Nephron progenitor cell (in vitro differentiated cells): ENCODE measurements around the gene PAAF1.
"Not testable (repeated sequence)": the region's sequence is repeated elsewhere in the genome, so short reads cannot be mapped to it uniquely, and the experiment has no call there.

ENCODE experiments used
- DNase-seq: peaks from one replicate; pipeline ENCODE4 v3.0.0; 2021
- H3K27ac Mint-ChIP-seq: 2 replicates; pipeline ENCODE4 v1.8.0; 2021; ENCODE audit warnings: mild to moderate bottlenecking, moderate library complexity, mixed read lengths
- H3K27me3 Mint-ChIP-seq: 2 replicates; pipeline ENCODE4 v1.8.0; 2021; ENCODE audit warnings: mild to moderate bottlenecking, low read depth, mixed read lengths; ENCODE audit not compliant: poor library complexity
- H3K36me3 Mint-ChIP-seq: 2 replicates; pipeline ENCODE4 v1.8.0; 2021; ENCODE audit warnings: low read depth, mixed read lengths
- H3K4me1 Mint-ChIP-seq: 2 replicates; pipeline ENCODE4 v1.8.0; 2021; ENCODE audit warnings: mixed read lengths
- H3K4me3 Mint-ChIP-seq: 2 replicates; pipeline ENCODE4 v1.8.0; 2021; ENCODE audit warnings: mild to moderate bottlenecking, moderate library complexity, mixed read lengths
- H3K9me3 Mint-ChIP-seq: 2 replicates; pipeline ENCODE4 v1.8.0; 2021; ENCODE audit warnings: mild to moderate bottlenecking, moderate library complexity, mixed read lengths
- TF ChIP-seq, protein P1 (sequence below): fragments of 200-600 bp; sonication (generic); IDR thresholded peaks from 2 replicates; pipeline ENCODE4 v1.5.0; 2021; ENCODE audit warnings: antibody characterized with exemption

Gene PAAF1

DNA sequence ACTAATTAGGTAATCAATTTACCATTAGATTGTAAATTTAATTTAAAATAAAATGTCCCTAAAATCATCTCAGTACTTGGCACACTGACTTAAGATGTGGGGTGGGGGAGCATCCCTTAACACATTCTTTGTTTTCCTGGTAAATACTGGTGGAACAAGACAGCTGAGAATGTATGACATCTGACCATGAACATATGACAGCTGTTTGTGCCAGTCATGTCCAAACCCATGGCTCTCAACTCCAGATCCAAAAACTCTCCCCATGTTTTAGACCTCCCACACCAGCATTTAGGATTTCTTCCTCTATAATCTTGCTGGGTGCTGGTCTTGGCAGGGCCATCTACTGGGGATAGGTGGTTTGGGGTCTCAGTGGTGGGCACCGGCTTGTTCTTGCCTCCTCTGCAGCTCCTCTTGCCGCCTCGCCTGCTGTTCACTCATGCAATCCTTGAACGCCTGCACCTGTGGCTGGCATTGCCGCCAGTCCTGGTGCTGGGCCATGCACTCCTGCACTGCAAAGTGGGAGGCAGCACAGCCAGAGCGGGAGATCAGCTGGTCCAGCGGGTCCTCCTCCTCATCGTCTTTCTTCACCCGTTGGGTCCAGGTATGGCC lies 3.9 kb upstream of the PAAF1 start:
- no peak overlapping the region for H3K27ac Mint-ChIP-seq
- H3K9me3 Mint-ChIP-seq: no peaks in the 10 kb centered on the region
- H3K4me3 Mint-ChIP-seq: no peak overlapping the region
- peaks cover 26% of the 10 kb centered on the region for H3K4me1 Mint-ChIP-seq
- peaks cover 37% of the 10 kb centered on the region for H3K36me3 Mint-ChIP-seq
- TF ChIP-seq, protein P1, sequence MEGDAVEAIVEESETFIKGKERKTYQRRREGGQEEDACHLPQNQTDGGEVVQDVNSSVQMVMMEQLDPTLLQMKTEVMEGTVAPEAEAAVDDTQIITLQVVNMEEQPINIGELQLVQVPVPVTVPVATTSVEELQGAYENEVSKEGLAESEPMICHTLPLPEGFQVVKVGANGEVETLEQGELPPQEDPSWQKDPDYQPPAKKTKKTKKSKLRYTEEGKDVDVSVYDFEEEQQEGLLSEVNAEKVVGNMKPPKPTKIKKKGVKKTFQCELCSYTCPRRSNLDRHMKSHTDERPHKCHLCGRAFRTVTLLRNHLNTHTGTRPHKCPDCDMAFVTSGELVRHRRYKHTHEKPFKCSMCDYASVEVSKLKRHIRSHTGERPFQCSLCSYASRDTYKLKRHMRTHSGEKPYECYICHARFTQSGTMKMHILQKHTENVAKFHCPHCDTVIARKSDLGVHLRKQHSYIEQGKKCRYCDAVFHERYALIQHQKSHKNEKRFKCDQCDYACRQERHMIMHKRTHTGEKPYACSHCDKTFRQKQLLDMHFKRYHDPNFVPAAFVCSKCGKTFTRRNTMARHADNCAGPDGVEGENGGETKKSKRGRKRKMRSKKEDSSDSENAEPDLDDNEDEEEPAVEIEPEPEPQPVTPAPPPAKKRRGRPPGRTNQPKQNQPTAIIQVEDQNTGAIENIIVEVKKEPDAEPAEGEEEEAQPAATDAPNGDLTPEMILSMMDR: no peak
- no peak for DNase-seq
- H3K27me3 Mint-ChIP-seq: no peaks in the 10 kb centered on the region

DNA sequence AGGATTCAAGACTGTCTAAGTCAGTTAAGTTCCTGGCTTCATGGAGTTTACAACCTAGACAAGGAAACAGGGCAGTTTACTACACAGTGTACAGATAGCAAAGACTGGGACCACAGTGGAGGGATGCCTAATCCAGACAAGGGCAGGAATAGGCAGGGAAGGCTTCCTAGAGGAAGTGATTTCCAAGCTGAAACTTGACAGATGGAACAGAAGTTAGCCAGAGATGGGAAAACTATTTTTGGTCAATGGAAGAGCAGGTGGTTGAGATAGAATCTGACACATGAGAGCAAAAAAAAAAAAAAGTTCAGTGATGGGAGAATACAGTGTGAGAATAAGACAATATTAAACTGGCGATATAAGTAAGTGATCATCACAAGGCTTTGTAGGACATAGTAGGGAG lies 1.4 kb upstream of the PAAF1 start:
- Mint-ChIP-seq H3K27ac (peak overlapping the region; percentile 100), H3K27me3 (no peaks in the 10 kb centered on the region), H3K4me3 (peak overlapping the region; percentile 99), H3K36me3 (peaks cover 44% of the 10 kb centered on the region), H3K4me1 (peaks cover 31% of the 10 kb centered on the region), H3K9me3 (no peaks in the 10 kb centered on the region)
- no peak for DNase-seq
- TF ChIP-seq, protein P1: no peak

DNA sequence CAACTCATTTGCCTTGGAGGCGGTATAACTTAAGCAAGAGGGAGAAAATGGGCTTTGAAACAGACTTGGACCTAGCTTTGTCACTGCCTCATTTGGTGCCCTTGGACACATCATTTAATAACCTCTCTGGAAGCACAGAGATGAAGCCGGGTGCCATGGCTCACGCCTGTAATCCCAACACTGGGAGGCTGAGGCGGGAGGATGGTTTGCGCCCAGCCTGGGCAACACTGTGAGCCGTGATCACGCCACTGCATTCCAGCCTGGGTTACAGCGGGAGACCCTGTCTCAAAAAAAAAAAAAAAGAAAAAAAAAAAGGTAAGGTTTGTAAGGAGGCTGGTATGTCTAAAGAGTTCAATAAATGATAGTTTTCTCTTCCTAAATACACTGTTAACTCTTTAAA lies 959 bp upstream of the PAAF1 start:
- Mint-ChIP-seq H3K4me3 (peak overlapping the region; percentile 99), H3K9me3 (no peaks in the 10 kb centered on the region), H3K36me3 (peaks cover 44% of the 10 kb centered on the region), H3K4me1 (peaks cover 31% of the 10 kb centered on the region), H3K27ac (peak overlapping the region; percentile 100), H3K27me3 (no peaks in the 10 kb centered on the region)
- peak; percentile 16 for DNase-seq
- TF ChIP-seq, protein P1: no peak

DNA sequence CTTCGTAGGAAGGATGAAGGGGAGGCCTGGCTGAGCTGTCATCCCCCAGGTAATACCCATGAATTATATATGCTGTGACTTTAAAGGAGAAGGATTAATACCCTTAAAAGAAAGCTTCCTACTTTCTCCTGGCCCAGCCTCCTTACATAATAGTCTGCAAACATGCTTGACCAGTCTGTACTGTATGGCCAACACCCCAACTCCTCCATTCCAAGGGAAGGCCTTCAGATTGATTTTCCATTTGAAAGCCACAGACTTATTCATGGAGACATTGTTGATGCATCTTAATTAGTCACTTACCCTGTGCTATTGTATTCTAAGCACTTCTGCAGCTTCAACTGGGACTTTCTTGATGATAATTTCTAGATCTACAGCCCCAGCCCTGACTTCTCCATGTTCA lies 2.0 kb downstream of the PAAF1 start:
- Mint-ChIP-seq H3K27ac (no peak overlapping the region), H3K4me1 (peaks cover 31% of the 10 kb centered on the region), H3K36me3 (peaks cover 26% of the 10 kb centered on the region), H3K27me3 (no peaks in the 10 kb centered on the region), H3K4me3 (no peak overlapping the region), H3K9me3 (no peaks in the 10 kb centered on the region)
- TF ChIP-seq, protein P1: no peak
- no peak for DNase-seq

DNA sequence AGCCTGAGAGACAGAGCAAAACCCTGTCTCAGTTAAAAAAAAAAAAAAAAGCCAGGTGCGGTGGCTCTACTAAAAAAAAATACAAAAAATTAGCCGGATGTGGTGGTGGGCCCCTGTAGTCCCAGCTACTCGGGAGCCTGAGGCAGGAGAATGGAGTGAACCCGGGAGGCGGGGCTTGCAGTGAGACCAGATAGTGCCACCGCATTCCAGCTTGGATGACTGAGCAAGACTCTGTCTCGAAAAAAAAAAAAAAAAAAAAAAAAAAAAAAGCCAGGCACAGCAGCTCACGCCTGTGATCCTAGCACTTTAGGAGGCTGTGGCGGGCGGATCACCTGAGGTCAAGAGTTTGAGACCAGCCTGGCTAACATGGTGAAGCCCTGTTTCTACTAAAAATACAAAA lies 3.6 kb downstream of the PAAF1 start:
- peaks cover 25% of the 10 kb centered on the region for H3K36me3 Mint-ChIP-seq
- DNase-seq: peak; percentile 25
- H3K4me1 Mint-ChIP-seq: peaks cover 21% of the 10 kb centered on the region
- not testable (repeated sequence) for H3K27me3 Mint-ChIP-seq, H3K4me3 Mint-ChIP-seq, H3K9me3 Mint-ChIP-seq, H3K27ac Mint-ChIP-seq

DNA sequence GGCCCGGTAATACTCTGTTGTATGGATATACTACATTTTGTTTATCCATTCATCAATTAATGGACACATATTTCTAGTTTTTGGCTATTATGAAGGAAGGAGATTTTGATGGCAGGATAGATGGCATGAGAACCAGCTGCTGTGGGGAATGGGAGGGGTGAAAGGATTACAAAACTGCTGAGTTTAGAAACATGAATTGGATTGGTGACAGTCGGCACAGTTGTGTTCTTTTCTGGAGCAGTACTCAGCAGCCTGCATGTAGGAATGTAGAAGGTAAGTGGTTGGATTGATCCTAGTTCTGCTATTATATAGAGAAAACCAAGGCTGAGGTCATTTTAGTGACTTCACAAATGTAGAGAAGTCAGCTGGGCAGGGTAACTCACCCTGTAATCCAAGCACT lies 7.1 kb downstream of the PAAF1 start:
- Mint-ChIP-seq H3K9me3 (peaks cover 3% of the 10 kb centered on the region), H3K36me3 (peaks cover 47% of the 10 kb centered on the region), H3K4me1 (peaks cover 5% of the 10 kb centered on the region), H3K27ac (no peak overlapping the region), H3K27me3 (no peaks in the 10 kb centered on the region), H3K4me3 (no peak overlapping the region)
- no peak for DNase-seq
- TF ChIP-seq, protein P1: no peak
